Activated T-cell treated with anti-CD3 and anti-CD28 coated beads for 48 hours (primary cell): ENCODE results near the gene GRK3.
A peak's percentile ranks its signal among the peaks of the same experiment; 100 is the strongest.
"Not testable (repeated sequence)": the region's sequence is repeated elsewhere in the genome, so short reads cannot be mapped to it uniquely, and the experiment has no call there.

Experiments
- DNase-seq: peaks from one replicate; pipeline ENCODE4 v3.0.0-alpha.2; 2020; ENCODE audit warnings: low read depth

The GRK3 gene

DNA sequence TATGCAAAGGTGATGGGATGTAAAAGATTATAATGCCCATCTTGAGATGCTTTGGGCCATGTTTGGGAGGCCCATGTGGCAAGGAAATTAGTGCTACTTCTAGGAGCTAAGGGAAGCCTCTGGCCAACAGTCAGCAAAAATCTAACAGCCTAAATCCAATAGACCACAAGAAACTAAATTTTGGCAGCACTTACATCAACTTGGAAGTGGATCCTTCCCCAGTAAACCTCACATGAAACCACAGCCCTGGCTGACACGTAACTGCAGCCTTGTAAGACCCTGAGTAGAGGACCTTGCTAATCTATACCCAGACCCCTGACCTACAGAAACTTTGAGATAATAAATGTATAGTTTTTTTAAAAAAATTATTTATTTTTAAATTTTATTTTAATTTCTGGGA is 13.1 kb upstream of the GRK3 start:
- no peak for DNase-seq

DNA sequence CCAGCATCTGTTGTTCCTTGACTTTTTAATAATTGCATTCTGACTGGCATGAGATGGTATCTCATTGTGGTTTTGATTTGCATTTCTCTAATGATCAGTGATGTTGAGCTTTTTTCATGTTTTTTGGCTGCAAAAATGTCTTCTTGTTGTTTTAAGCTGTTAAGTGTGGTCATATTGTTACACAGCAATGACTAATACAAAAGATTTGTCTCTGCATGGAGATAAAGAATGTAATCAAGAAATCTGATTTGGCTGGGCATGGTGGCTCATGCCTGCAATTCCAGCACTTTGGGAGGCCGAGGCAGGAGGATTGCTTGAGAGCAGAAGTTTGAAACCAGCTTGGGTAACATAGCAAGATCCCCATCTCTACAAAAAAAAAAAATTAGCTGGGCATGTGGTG is 12.1 kb upstream of the GRK3 start:
- not testable (repeated sequence) for DNase-seq

DNA sequence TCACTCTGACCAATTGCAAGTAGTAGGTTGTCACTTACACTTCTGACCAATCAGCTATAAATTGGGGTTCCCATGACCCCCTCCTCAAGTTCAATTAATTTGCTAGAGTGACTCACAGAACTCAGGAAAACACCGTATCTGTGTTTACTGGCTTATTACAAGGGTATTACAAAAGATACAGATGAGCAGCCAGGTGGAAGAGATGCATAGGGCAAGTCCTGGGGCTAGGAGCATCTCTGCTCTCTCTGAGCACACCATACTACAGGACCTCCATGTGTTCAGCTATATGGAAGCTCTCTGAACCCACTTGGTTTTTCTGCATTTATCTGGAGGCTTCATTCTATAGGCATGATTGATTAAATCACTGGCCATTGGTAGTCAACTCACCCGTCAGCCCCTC is 11.3 kb upstream of the GRK3 start:
- DNase-seq = no peak

DNA sequence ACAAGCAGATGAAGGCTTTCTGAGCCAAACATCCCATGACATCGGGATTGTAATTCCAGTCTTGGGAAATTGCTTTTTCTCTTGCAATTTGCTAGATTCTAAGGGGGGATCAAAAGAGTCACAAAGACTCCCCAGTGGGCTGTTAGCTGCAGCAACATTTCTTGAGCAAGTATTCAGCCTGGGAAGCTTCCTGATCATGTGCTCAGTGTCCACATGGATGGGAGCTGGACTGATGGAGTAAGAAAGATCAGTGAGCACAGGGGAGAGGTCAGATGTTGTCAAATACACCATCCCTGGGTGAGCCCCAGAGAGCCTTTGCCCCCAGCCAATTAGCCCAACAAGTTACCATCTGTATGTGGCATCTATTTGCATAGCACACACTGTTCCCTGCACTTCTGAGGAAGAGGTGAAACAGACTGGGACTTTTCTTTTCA is 10.2 kb upstream of the GRK3 start:
- no peak for DNase-seq

DNA sequence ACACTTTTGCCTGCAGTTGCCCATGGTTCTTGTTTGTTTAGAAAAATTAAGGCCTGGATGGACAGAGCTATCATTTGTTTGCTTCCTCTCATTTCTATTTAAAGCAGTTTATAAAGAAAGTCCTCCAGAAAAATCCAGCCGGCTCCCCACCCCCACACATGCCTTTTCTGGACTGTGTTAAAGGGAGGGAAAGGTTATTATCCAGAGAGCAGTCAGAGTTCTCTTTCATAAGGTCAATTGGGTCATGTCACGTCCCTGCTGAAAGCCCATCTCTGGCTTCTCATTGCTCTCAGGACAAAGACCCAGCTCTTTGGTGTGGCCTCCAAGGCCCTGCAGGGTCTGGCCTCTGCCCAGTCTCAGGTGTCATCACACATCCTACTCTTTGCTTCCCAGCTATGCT is 9.8 kb upstream of the GRK3 start:
- DNase-seq = no peak

DNA sequence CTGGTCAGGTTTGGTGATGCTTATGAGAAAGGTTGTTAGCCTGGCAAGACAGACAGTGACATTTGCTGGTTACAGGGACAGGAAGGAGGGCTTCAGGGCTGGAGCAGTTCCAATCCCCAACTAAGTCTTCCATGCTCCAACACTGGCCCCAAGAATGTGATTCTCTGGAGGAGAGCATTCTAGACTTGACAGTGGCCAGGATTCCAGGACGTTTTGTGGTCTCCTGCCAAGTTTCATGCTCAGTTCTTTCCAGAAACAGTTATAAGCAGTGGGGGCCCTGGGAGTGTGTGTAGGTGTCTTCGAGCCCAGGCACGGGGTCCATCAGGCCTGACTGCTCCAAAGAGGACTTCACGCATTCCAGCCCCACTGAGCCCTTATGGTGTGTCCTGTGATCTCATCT is 8.9 kb upstream of the GRK3 start:
- DNase-seq = no peak

DNA sequence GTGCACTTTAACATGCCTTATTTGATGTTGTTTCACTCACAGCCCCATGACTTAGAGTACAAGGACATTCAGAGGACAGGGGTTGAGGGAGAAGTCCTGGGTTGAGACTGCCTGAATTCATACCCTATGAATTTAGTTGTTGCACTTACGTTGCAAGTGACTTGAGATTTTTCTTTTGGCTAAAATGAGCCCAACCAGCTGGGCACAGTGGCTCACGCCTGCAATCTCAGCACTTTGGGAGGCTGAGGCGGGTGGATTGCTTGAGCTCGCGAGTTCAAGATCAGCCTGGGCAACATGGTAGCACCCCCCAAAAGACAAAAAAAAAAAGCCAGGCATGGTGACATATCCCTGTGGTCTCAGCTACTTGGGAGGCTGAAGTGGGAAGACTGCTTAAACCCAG is 7.3 kb upstream of the GRK3 start:
- no peak for DNase-seq

DNA sequence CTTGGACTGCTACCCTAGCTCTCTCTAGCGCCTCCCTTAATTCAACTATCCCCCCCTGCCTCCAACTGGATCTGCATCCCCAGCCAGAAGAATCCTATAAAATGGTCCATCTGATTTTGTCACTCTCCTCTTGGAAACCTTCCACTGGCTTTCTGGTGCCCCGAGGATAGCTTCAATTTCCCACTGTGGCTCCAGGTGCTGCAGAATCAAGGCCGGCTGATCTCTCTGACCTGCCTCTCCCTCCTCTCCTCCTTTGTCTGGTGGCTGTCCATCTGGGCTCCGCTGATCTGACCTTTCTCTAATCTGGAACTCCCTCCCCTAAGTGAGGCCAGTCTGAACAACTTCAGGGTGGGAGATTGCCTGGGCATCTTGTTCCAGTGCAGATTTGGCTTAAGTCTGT is 6.1 kb upstream of the GRK3 start:
- no peak for DNase-seq

DNA sequence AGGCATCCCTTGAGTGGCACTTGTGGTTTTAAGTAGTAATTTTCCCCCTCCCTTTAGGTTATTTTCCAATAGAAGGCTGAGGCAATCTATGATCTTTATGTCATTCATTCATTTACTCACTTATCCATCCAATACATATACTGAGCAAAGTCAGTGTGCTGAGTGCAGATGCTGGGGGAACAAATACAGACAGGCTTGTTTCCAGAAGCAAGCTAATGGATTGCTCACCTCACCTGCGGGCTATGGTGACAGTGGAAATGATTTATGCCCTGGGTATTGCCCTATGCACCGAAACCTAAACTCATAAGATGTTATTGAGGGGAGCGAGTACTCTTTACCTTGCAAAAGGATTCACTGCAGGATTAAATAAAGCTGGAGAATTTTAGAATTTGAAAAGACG is 4.6 kb upstream of the GRK3 start:
- DNase-seq = not testable (repeated sequence)

DNA sequence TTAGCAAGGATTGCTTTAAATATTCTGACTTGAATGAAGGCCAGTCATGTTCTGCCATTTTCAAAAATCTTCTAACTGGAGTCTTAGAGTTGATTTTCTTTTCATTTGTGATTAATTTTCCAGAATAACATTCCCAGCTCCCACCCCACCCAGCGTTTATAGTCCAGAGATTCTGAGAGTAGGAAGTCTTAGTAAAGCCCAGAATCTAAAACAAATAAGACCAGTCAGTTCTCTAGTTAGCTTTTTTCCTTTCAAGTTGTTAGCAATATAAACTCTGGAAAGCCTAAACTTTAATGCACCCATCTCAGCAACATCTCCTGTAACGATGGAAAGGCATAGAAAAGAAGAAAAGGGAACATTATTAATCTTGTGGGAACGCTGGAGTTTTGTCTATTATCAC is 3.3 kb upstream of the GRK3 start:
- not testable (repeated sequence) for DNase-seq

DNA sequence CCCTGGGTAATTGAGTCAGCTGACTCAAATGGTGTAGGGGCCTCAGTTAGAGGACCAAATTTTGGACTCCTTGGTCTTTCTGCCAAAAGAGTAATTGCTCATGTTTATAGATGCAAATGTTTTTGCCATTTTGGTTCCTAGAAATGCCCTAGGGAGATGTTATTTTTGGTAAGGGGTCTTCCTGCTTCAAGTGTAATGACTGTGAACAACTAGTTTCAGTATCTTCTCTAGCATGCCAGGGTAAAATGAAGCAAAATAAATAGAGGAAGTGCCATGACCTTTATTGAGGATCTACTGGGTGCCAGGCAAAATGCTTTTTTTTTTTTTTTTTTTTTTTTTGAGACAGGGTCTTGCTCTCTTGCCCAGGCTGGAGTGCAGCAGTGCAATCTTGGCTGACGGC is 2.5 kb upstream of the GRK3 start:
- DNase-seq = not testable (repeated sequence)

DNA sequence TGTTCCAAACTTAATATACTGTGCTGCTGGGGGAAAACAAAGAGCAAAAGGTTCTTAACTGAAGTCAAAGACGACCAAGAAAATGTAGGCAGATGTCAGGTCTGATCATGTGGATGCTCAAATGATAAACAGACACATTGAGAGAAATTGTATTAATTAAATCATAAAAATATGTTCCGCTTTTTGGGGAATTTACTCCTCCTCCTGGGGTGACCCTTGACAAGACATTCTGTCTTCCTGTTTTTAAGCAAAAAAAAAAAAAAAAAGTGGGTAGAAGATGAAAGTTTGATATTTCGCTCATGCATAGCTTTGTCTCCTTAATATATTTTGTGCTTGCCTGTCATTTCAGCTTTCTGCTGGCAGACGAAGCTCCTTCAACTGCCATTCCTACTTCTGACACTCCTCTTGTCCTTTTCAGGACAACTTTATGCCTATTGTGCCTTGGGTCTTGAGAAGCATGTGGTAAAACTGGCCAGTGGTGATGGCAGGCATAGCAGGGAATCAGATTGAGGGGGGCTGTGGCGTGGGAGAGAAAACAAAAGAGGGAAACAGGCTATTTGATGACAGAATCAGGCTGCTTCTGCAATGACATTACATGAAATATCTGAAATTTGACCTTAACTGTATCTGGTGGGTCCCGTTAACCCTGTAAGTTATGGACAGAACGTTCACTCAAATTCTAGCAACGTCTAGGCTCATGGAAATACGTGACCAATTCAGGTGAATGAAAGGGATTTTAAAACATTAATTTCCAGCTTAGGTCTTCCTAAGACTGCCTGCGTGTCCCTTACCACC is 1.3 kb upstream of the GRK3 start:
- DNase-seq = not testable (repeated sequence)

DNA sequence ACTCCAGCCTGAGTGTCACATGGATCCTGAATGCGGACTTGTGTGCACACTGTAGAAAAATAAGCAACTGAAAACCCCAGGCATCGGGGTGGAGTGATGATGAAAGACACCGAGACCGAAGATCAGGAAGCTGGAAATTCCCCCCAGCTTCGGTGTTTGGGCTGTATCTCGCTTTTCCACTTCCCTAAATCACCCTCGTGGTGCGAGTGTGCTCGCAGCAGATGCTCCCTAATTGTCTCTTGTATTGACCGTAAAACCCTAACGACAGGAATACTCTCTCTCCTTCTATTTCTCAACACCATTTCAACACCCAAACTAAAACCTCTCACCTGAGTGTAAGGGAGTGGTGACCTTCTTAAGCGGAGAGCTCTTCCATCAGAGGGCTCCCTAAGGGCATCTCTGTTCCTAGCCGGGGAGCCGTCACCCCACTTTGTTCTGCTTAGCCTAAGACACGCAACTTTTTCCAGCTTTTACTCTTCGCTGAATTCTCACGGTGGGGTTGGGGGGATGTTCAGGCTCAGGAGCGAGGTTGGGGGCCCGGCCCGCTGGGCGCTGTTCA is 635 bp upstream of the GRK3 start:
- peak; percentile 8 for DNase-seq

DNA sequence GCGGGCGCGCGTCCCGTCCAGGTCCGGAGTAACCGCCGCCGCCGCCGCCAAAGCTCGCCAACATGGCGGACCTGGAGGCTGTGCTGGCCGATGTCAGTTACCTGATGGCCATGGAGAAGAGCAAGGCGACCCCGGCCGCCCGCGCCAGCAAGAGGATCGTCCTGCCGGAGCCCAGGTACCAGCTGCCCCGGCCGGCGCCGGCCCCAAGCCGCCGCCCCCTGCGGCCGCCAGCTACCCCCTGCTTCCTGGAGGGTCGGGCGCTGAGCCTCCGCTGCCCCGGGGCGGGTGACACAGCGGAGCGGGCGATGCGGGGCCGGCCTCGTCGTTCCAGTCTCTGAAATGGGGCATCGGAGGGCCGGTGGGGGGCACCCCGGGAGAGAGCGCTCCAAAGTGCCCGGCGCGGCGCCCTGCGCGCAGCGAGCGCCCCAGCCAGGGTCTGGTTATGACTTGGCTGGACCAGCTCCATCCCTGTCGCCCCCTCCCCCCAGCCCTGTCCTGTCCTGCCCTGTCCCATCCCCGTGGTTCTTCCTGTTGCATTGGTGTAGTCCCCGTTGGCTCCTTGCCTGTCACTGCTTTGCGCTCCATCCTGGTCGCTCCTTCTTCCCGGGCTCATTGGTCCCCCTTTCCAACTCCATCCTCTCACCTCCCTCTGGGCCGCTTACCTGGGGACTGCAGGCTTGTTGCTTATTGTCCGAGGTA is 653 bp downstream of the GRK3 start:
- no peak for DNase-seq

DNA sequence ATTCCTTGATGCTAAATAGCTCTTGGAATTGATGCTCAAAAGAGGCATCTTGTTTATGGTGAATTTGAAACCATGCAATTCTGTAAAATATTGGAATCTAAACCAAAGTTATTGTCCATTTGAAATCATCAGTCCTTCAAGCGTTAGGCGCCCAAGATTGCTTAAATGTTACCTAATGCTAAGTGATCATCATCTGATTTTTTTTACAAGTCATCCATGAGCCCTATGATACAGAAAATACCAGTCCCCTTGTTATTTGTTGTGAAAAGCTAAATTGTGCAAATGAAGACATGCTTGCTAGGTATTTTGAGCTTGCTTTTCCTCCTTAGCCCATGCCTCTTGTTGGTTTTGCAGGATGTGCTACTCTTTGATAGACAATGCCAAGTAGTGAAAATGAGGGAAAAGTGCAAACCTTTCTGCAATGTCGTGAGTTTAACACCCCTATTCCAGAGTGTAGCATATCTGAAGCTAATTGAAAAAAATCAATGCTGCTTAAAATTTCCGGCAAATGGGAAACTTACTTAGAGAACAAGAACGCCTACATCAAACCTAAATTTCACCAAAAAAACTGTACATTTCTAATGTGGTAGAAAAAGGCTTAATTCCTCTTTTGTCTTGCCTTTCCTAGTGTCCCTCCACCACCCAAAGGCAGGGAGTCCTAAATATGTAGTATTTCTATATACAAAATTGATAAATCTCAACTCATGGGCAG is 1.9 kb downstream of the GRK3 start:
- no peak for DNase-seq

DNA sequence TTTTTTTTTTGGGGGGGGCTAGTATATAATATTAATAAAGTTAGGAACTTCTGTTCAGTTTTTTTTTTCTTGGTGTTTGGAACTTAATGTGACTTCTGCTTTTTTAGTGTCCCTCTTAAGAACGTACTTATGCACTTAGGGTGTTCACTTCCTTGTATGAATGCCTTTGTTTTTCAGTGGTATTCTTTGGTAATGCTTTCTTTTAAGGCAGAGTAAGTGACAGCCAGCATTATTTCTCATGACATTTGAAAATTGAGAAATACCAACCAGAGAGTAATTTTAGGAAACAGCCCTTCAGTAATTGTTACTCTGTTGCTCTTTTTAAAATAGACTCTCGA is 2.4 kb downstream of the GRK3 start:
- no peak for DNase-seq

DNA sequence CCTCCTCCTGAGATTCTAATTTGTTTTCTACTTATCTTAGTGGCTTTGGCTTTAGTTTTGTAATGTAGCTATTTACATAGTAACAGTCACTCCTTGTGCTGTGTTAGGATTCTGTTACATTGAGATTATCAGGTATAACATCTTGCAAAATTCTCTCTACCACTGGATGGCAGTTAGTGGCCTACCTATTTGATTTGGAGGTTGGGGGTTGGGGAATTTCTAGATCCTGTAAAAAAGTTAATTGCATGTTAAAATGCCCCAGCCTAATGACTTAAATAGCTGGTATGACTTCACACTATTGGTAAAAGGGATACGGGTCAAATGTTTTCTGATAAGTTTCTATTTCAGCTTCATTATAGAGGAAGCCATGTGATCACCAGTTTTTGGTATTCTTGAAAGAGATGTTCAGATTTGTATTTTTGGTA is 2.8 kb downstream of the GRK3 start:
- no peak for DNase-seq

DNA sequence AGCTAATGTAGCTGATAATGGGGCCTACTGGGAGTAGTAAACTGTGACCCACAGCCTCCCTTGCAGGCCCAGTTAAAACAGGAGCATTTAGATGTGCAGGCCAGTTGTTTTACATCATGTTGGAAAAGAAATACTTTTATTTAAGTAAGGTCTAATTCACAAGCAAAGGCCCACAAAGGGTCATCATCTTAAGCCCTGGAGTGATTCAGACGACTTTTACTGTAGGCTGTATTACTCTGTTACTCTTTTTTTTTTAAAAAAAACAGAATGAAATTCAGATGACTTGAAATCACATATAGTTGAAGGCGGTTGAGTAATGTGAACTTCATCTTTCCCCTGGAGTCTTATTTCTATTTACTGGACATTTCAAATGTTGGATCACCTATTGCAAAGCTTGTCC is 3.6 kb downstream of the GRK3 start:
- DNase-seq = not testable (repeated sequence)

DNA sequence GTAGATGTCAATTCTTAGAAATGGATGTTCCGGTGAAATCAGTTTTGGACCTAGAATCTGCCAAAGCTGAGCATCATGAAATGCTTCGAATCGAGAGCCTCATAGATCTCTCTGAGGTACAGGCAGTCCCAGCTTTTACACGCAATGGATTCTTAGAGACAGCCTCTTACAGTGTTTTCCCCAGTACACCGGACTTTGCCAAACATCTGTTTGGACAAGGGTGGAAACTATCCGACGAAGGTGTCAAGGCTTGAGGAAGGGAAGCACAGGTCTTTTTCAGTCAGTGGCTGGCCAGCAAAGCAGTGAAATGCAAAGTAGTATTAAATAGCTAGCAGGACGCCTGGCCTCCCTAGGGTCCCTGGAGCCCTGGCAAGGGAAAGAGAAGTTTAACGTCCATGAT is 4.9 kb downstream of the GRK3 start:
- DNase-seq = no peak

DNA sequence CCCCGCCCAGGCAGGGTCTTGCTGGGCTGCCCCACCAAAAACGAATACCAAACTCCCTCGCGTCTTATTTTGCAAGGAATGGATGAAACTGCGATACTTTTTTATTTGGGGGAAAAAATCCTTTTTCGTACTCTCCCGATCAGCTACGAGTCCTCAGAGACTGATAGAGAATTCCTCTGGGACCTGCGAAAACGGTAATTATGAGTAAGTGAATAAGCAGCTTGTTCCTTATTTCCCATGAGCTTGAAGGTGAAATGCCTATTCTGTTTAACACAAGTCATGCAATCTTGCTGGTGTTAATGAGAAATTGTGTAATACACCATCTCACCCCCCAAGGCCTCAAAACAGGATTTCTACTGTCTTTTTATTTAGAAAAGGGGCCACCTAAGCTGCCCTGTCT is 5.5 kb downstream of the GRK3 start:
- no peak for DNase-seq

DNA sequence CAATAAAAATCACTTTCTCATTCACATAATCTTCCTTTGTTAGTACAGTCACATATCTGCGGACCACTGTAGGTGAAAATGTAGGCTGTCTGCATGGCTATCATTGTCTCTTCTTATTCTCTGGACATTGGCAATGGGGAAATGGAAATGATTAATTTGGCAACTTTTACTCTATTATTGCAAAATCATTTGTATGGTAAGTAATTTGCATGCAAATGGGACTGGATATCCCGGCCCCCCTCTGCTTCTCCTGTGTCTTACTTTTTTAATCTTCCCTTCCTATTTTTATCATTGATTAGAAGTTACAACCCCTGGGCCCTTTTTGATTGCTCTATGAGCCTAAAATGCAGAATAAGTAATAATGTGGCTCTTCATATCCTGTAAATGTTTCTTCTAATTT is 6.0 kb downstream of the GRK3 start:
- no peak for DNase-seq

DNA sequence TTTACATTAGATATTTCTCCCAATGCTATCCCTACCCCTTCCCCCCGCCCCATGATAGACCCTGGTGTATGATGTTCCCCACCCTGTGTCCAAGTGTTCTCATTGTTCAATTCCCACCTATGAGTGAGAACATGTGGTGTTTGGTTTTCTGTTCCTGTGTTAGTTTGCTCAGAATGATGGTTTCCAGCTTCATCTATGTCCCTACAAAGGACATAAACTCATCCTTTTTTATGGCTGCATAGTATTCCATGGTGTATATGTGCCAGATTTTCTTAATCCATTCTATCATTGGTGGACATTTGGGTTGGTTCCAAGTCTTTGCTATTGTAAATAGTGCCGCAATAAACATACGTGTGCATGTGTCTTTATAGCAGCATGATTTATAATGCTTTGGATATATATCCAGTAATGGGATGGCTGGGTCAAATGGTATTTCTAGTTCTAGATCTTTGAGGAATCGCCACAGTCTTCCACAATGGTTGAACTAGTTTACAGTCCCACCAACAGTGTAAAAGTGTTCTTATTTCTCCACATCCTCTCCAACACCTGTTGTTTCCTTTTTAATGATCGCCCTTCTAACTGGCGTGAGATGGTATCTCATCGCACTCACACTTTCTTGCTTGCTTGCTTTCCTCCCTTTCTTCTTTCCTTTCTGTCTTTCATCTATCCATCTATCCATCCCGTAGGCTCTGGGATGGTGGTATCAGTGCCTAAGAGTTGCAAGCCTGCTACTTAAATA is 7.7 kb downstream of the GRK3 start:
- not testable (repeated sequence) for DNase-seq
